OCI-LY3 (cell line): ENCODE data around the gene TMEM270.

Source experiments
- H2AFZ ChIP-seq: fragments of 200-600, 300-600 bp; shearing (Covaris generic); 2 replicates; pipeline ENCODE4 v1.6.0; 2014; ENCODE audit warnings: antibody characterized with exemption, low read depth, low read length
- H3K27ac ChIP-seq: fragments of 200-600, 300-600 bp; sonication (generic); 2 replicates; pipeline ENCODE4 v1.5.1; 2014; ENCODE audit warnings: mild to moderate bottlenecking, low read length, moderate library complexity, mixed read lengths
- H3K27me3 ChIP-seq: fragments of 200-600, 300-600 bp; sonication (generic); 2 replicates; pipeline ENCODE4 v1.6.1; 2014; ENCODE audit warnings: low read depth, low read length, mixed read lengths
- H3K36me3 ChIP-seq: fragments of 200-600, 300-600 bp; sonication (generic); replicated peaks from 2 replicates; pipeline ENCODE3; 2014; ENCODE audit warnings: low read depth, low read length, mixed read lengths
- H3K4me1 ChIP-seq: fragments of 300-600, 200-600 bp; sonication (generic); 2 replicates; pipeline ENCODE4 v1.6.1; 2014; ENCODE audit warnings: low read length, mixed read lengths
- H3K4me2 ChIP-seq: fragments of 200-600, 300-600 bp; sonication (generic); 2 replicates; pipeline ENCODE4 v1.6.1; 2014; ENCODE audit warnings: low read length, mixed read lengths
- H3K4me3 ChIP-seq: fragments of 300-600, 200-600 bp; sonication (generic); 2 replicates; pipeline ENCODE4 v1.5.1; 2014; ENCODE audit warnings: antibody characterized with exemption, mild to moderate bottlenecking, low read length, moderate library complexity
- H3K79me2 ChIP-seq: fragments of 300-600, 200-600 bp; shearing (Covaris generic); 2 replicates; pipeline ENCODE4 v1.6.1; 2014; ENCODE audit warnings: mild to moderate bottlenecking, low read length, mixed read lengths
- H3K9ac ChIP-seq: fragments of 300-600, 200-600 bp; shearing (Covaris generic); 2 replicates; pipeline ENCODE4 v1.6.0; 2014; ENCODE audit warnings: mild to moderate bottlenecking, low read length, moderate library complexity
- H3K9me3 ChIP-seq: fragments of 200-600, 300-600 bp; shearing (Covaris generic); 2 replicates; pipeline ENCODE4 v1.6.1; 2014; ENCODE audit warnings: low read length, mixed read lengths; ENCODE audit not compliant: insufficient read depth
- H4K20me1 ChIP-seq: fragments of 200-600, 300-600 bp; sonication (generic); 2 replicates; pipeline ENCODE4 v1.6.1; 2016; ENCODE audit warnings: low read length, mixed read lengths; ENCODE audit not compliant: insufficient read depth
- CTCF ChIP-seq: fragments of 200-600, 300-600 bp; sonication (generic); IDR thresholded peaks from 2 replicates; pipeline ENCODE4 v1.5.1; 2014; ENCODE audit warnings: antibody characterized with exemption, low read length, low read depth
- EZH2phosphoT487 ChIP-seq: fragments of 200-600 bp; shearing (Covaris generic); IDR thresholded peaks from 2 replicates; pipeline ENCODE4 v1.6.1; 2018; ENCODE audit warnings: antibody characterized with exemption, mixed run types, low read depth

The TMEM270 gene

GRCh38 chr7:73890555-73891147, 29.7 kb downstream of the TMEM270 start:
- Histone ChIP-seq H3K9me3 (0 out of 2 replicates have a peak, but pooled peaks cover 2% of the 10 kb centered on the region), H3K79me2 (no peaks in the 10 kb centered on the region), H3K9ac (no peak overlapping the region), H3K27me3 (no peaks in the 10 kb centered on the region), H3K4me2 (no peak overlapping the region), H3K4me1 (peaks cover 17% of the 10 kb centered on the region), H3K27ac (no peak overlapping the region), H4K20me1 (no peaks in the 10 kb centered on the region), H3K36me3 (no peaks in the 10 kb centered on the region), H2AFZ (no peak overlapping the region), H3K4me3 (no peak overlapping the region)
- TF ChIP-seq CTCF (no peak), EZH2phosphoT487 (no peak)

GRCh38 chr7:73891178-73891885, 30.4 kb downstream of the TMEM270 start:
- Histone ChIP-seq H3K27ac (no peak overlapping the region), H3K4me1 (peaks cover 24% of the 10 kb centered on the region), H3K4me3 (no peak overlapping the region), H4K20me1 (no peaks in the 10 kb centered on the region), H3K4me2 (no peak overlapping the region), H3K36me3 (no peaks in the 10 kb centered on the region), H3K79me2 (no peaks in the 10 kb centered on the region), H3K9me3 (0 out of 2 replicates have a peak, but pooled peaks cover 5% of the 10 kb centered on the region), H3K27me3 (no peaks in the 10 kb centered on the region), H3K9ac (no peak overlapping the region), H2AFZ (no peak overlapping the region)
- TF ChIP-seq EZH2phosphoT487: no peak
- peak; percentile 17 for TF ChIP-seq CTCF

- Histone ChIP-seq H3K9me3 (0 out of 2 replicates have a peak, but pooled peaks cover 5% of the 10 kb centered on the region), H2AFZ (no peak overlapping the region), H3K4me1 (peaks cover 33% of the 10 kb centered on the region), H4K20me1 (no peaks in the 10 kb centered on the region), H3K27me3 (no peaks in the 10 kb centered on the region), H3K27ac (no peak overlapping the region), H3K9ac (no peak overlapping the region), H3K4me3 (no peak overlapping the region), H3K4me2 (no peak overlapping the region), H3K79me2 (no peaks in the 10 kb centered on the region), H3K36me3 (no peaks in the 10 kb centered on the region)
- TF ChIP-seq EZH2phosphoT487 (no peak), CTCF (no peak)
Measured at GRCh38 chr7:73892003-73892999, 31.3 kb downstream of the TMEM270 start.
